DND-41 (cell line): ENCODE measurements around the gene CABP4.

Experiments
- CTCF ChIP-seq: IDR thresholded peaks from 2 replicates; pipeline ENCODE4 v1.5.1; 2012; ENCODE audit warnings: borderline replicate concordance, low read length, moderate library complexity, mild to moderate bottlenecking; ENCODE audit not compliant: poor library complexity, severe bottlenecking; ENCODE audit errors: extremely low read depth
- EZH2 ChIP-seq: IDR thresholded peaks from 3 replicates; pipeline ENCODE4 v1.6.1; 2012; ENCODE audit warnings: borderline replicate concordance, low read depth, mild to moderate bottlenecking, moderate library complexity, low read length, inconsistent platforms; ENCODE audit not compliant: severe bottlenecking

DNA sequence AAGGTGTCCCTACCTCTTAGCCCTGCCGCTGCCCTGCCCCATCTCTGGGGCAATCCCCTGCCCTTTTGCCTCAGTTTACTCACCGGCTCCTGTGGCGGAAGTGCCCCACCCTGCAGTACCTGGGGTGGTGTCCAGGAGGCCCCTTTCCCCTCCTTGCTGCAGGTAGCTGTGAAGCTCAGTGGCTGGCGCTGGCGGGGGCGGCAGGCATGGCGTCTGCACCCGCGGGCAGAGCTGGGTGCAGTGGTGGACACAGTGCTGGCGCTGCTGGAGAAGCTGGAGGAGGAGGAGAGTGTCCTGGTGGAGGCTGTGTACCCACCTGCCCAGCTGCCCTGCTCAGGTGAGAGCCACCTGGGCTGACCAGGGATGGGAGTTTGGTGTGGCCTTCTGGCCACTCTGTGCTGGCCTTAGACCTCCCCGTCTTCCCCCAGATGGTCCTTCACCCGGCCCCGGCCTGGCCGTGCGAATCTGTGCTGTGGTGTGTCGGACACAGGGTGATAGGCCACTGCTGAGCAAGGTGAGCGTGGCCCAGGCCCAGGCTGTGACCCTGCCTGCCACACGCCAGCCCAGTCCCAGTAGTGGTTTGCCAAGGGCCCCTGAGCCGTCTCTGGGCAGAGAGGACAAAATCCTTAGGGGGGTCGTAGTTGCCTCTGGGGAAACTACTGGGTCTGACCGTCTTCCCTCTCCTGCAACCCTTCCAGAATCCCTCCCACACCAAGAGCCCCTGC lies 35.7 kb upstream of the CABP4 start:
- no peak for TF ChIP-seq CTCF
- TF ChIP-seq EZH2, result no peak
